H9 (cell line): ENCODE data around the gene BCAR3. TPM values are rescaled to one million over a fixed set of nuclear protein-coding genes. Genes with fewer than 3 reads are reported as not detected.

ENCODE experiments used
- DNase-seq: peaks from one replicate; pipeline ENCODE4 v3.0.0-alpha.2; 2017
- H2AFZ ChIP-seq: one replicate; pipeline ENCODE4 v1.6.1; 2013; ENCODE audit warnings: mild to moderate bottlenecking, low read length, control low read depth, moderate library complexity
- H2AK5ac ChIP-seq: 2 replicates; pipeline ENCODE4 v1.6.1; 2013; ENCODE audit warnings: low read length, control low read depth, mixed read lengths; ENCODE audit not compliant: insufficient read length
- H2BK120ac ChIP-seq: one replicate; pipeline ENCODE4 v1.6.1; 2013; ENCODE audit warnings: low read depth, mild to moderate bottlenecking, low read length, control low read depth, inconsistent platforms; ENCODE audit not compliant: poor library complexity, severe bottlenecking
- H2BK12ac ChIP-seq: 2 replicates; pipeline ENCODE4 v1.6.1; 2013; ENCODE audit warnings: low read length, control low read depth, mixed read lengths, low read depth; ENCODE audit not compliant: insufficient read length
- H2BK15ac ChIP-seq: 2 replicates; pipeline ENCODE4 v1.6.1; 2013; ENCODE audit warnings: low read depth, low read length, control low read depth
- H2BK20ac ChIP-seq: one replicate; pipeline ENCODE4 v1.6.1; 2013; ENCODE audit warnings: low read depth, mild to moderate bottlenecking, low read length, control low read depth, inconsistent platforms; ENCODE audit not compliant: poor library complexity, severe bottlenecking
- H2BK5ac ChIP-seq: 2 replicates; pipeline ENCODE4 v1.6.1; 2013; ENCODE audit warnings: low read length, control low read depth, mixed read lengths; ENCODE audit not compliant: insufficient read length
- H3K14ac ChIP-seq: 2 replicates; pipeline ENCODE4 v1.6.1; 2013; ENCODE audit warnings: low read length, control low read depth; ENCODE audit not compliant: insufficient read depth
- H3K18ac ChIP-seq: 2 replicates; pipeline ENCODE4 v1.6.1; 2013; ENCODE audit warnings: low read depth, mild to moderate bottlenecking, mixed read lengths, low read length, control low read depth; ENCODE audit not compliant: insufficient read length
- H3K23ac ChIP-seq: 2 replicates; pipeline ENCODE4 v1.6.1; 2013; ENCODE audit warnings: low read length, control low read depth, mixed read lengths, low read depth; ENCODE audit not compliant: insufficient read length
- H3K23me2 ChIP-seq: 2 replicates; pipeline ENCODE4 v1.6.1; 2013; ENCODE audit warnings: low read depth, mild to moderate bottlenecking, mixed read lengths, low read length, control low read depth; ENCODE audit not compliant: insufficient read length, poor library complexity, severe bottlenecking
- H3K27ac ChIP-seq: 2 replicates; pipeline ENCODE4 v1.5.1; 2013; ENCODE audit warnings: low read length, control low read depth, mixed read lengths, low read depth; ENCODE audit not compliant: insufficient read length
- H3K27me3 ChIP-seq: 2 replicates; pipeline ENCODE4 v1.6.1; 2013; ENCODE audit warnings: low read length, control low read depth, inconsistent platforms; ENCODE audit not compliant: insufficient read depth
- H3K4ac ChIP-seq: 2 replicates; pipeline ENCODE4 v1.6.1; 2013; ENCODE audit warnings: low read depth, mild to moderate bottlenecking, control low read depth, inconsistent platforms, low read length, moderate library complexity
- H3K4me1 ChIP-seq: 2 replicates; pipeline ENCODE4 v1.6.1; 2013; ENCODE audit warnings: low read length, control low read depth, inconsistent platforms; ENCODE audit not compliant: insufficient read depth
- H3K4me2 ChIP-seq: 2 replicates; pipeline ENCODE4 v1.6.1; 2013; ENCODE audit warnings: low read length, control low read depth, mixed read lengths; ENCODE audit not compliant: insufficient read length, insufficient read depth
- H3K56ac ChIP-seq: 2 replicates; pipeline ENCODE4 v1.6.1; 2013; ENCODE audit warnings: low read depth, mild to moderate bottlenecking, mixed read lengths, low read length, control low read depth; ENCODE audit not compliant: insufficient read length
- H3K79me1 ChIP-seq: 2 replicates; pipeline ENCODE4 v1.6.1; 2013; ENCODE audit warnings: low read depth, mild to moderate bottlenecking, moderate library complexity, low read length, control low read depth, inconsistent platforms; ENCODE audit not compliant: insufficient read depth, poor library complexity, severe bottlenecking
- H3K79me2 ChIP-seq: 2 replicates; pipeline ENCODE4 v1.6.1; 2013; ENCODE audit warnings: low read length, control low read depth, inconsistent platforms; ENCODE audit not compliant: insufficient read depth
- H3K9ac ChIP-seq: 2 replicates; pipeline ENCODE4 v1.6.1; 2013; ENCODE audit warnings: low read length, control low read depth, mixed read lengths; ENCODE audit not compliant: insufficient read length; ENCODE audit errors: extremely low read depth
- H3K9me3 ChIP-seq: one replicate; pipeline ENCODE4 v1.6.1; 2013; ENCODE audit warnings: low read depth, low read length, inconsistent platforms; ENCODE audit not compliant: control insufficient read depth
- H3T11ph ChIP-seq: one replicate; pipeline ENCODE4 v1.6.1; 2013; ENCODE audit warnings: mild to moderate bottlenecking, low read length, control low read depth, inconsistent platforms
- H4K20me1 ChIP-seq: one replicate; pipeline ENCODE4 v1.6.1; 2013; ENCODE audit not compliant: control insufficient read depth, insufficient read length, insufficient read depth
- H4K5ac ChIP-seq: 2 replicates; pipeline ENCODE4 v1.6.1; 2013; ENCODE audit warnings: low read depth, mild to moderate bottlenecking, mixed read lengths, low read length, control low read depth; ENCODE audit not compliant: insufficient read length
- H4K8ac ChIP-seq: replicated peaks from 2 replicates; pipeline ENCODE4 v1.6.1; 2013; ENCODE audit warnings: low read length, control low read depth, mixed read lengths, low read depth; ENCODE audit not compliant: insufficient read length
- H4K91ac ChIP-seq: 2 replicates; pipeline ENCODE4 v1.6.1; 2013; ENCODE audit warnings: low read depth, mild to moderate bottlenecking, moderate library complexity, mixed read lengths, low read length, control low read depth; ENCODE audit not compliant: insufficient read length
- H3K27ac Mint-ChIP-seq, 3 experiments: 2 replicates in 2 of 3; 3 replicates in 1 of 3; pipeline ENCODE4 v1.8.0; 2020 to 2021; ENCODE audit warnings: mixed read lengths in 3 of 3, mild to moderate bottlenecking in 1 of 3, moderate library complexity in 1 of 3
- H3K27me3 Mint-ChIP-seq: 2 replicates; pipeline ENCODE4 v1.8.0; 2021; ENCODE audit warnings: low read depth, mild to moderate bottlenecking, moderate library complexity, mixed read lengths
- H3K36me3 Mint-ChIP-seq, 3 experiments: 2 replicates in 2 of 3; 3 replicates in 1 of 3; pipeline ENCODE4 v1.8.0; 2020 to 2021; ENCODE audit warnings: low read depth in 3 of 3, mixed read lengths in 3 of 3; ENCODE audit not compliant: insufficient read depth in 1 of 3
- H3K4me1 Mint-ChIP-seq, 2 experiments: 2 replicates each; pipeline ENCODE4 v1.8.0; 2020; ENCODE audit warnings: mixed read lengths in 2 of 2
- H3K4me3 Mint-ChIP-seq, 2 experiments: 2 replicates in 1 of 2; 3 replicates in 1 of 2; pipeline ENCODE4 v1.8.0; 2020 to 2021; ENCODE audit warnings: mild to moderate bottlenecking in 2 of 2, mixed read lengths in 2 of 2, moderate library complexity in 1 of 2
- H3K9me3 Mint-ChIP-seq, 2 experiments: 2 replicates in 1 of 2; 3 replicates in 1 of 2; pipeline ENCODE4 v1.8.0; 2020; ENCODE audit warnings: mild to moderate bottlenecking in 2 of 2, mixed read lengths in 2 of 2, moderate library complexity in 1 of 2
- CTCF ChIP-seq: fragments of 200-600 bp; sonication (generic); conservative IDR thresholded peaks from 3 replicates; pipeline ENCODE4 v1.8.0; 2021; ENCODE audit warnings: antibody characterized with exemption, mild to moderate bottlenecking
- WGBS: extraction: QIAGEN DNeasy Blood & Tissue Kit; methylation state at CpG from one replicate; pipeline ENCODE4 v1.1.7; 2013; ENCODE audit warnings: missing lambda C conversion rate, low lambda C conversion rate, mixed read lengths; ENCODE audit not compliant: insufficient read length; ENCODE audit errors: extremely low coverage; 5-methylcytosine and 5-hydroxymethylcytosine counted together
- total RNA-seq: library from RNA; stranded (reverse); gene quantifications from 2 replicates; pipeline ENCODE4 v1.2.1, GENCODE V29; 2021

BCAR3 gene
- total RNA-seq, 1 experiment from 2014 or later = 4.9 TPM

DNA sequence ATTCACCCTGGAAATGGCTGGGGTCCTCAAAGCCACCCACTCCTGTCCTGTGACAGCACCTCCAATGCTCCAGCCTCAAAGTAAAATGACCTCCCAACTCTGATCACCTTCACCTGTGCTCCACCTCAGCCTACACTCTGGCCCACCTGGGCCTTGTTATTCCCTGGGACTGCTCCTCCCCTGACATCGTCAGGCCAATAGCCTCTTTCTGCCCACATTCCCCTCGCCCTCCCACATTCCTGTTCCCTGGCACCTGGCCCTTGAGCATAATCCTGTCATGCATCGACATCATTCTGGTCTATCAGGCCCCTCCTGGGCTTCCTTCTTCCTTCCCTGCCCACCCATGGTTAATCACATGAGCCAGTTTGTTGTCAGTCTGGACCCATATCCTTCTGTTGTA, 13.2 kb upstream of the BCAR3 start:
- no peak overlapping the region for H2BK15ac ChIP-seq
- no peaks in the 10 kb centered on the region for H3K23me2 ChIP-seq
- H3K27me3 Mint-ChIP-seq = peaks cover 1% of the 10 kb centered on the region; the same call in 1 of the 2 replicates
- no peak overlapping the region for H3K23ac ChIP-seq
- H3K27me3 ChIP-seq = no peaks in the 10 kb centered on the region
- H3K9ac ChIP-seq = no peak overlapping the region
- H3K9me3 Mint-ChIP-seq = no peaks in the 10 kb centered on the region
- H3K27ac ChIP-seq = no peak overlapping the region
- H3T11ph ChIP-seq = no peak overlapping the region
- no peak overlapping the region for H2BK120ac ChIP-seq
- H2BK20ac ChIP-seq = no peak overlapping the region
- no peaks in the 10 kb centered on the region for H3K79me2 ChIP-seq
- no peaks in the 10 kb centered on the region for H3K4me1 ChIP-seq
- no peak overlapping the region for H3K56ac ChIP-seq
- no peak overlapping the region for H3K4me3 Mint-ChIP-seq
- H2BK12ac ChIP-seq = no peak overlapping the region
- H4K5ac ChIP-seq = no peak overlapping the region
- no peak overlapping the region for H4K91ac ChIP-seq
- no peaks in the 10 kb centered on the region for H3K79me1 ChIP-seq
- H3K4ac ChIP-seq = no peak overlapping the region
- H2BK5ac ChIP-seq = no peak overlapping the region
- H4K8ac ChIP-seq = no peak overlapping the region
- H3K14ac ChIP-seq = no peak overlapping the region
- H3K18ac ChIP-seq = no peak overlapping the region
- H3K27ac Mint-ChIP-seq = no peak overlapping the region
- no peak overlapping the region for H2AFZ ChIP-seq
- TF ChIP-seq CTCF = no peak
- DNase-seq = peak; percentile 58
- H2AK5ac ChIP-seq = no peak overlapping the region
- H3K36me3 Mint-ChIP-seq = no peaks in the 10 kb centered on the region
- H4K20me1 ChIP-seq = no peaks in the 10 kb centered on the region
- H3K4me1 Mint-ChIP-seq = peaks cover 13 to 20% of the 10 kb centered on the region in 2 experiments
- WGBS = no CpG with 5 or more reads among the region's 3 CpGs
- no peaks in the 10 kb centered on the region for H3K9me3 ChIP-seq
- no peak overlapping the region for H3K4me2 ChIP-seq
